ENCODE results near the gene SH3GL2. TPM values are rescaled to one million over a fixed set of nuclear protein-coding genes. Genes with fewer than 3 reads are reported as not detected.

The SH3GL2 gene
- polyA plus RNA-seq, 3 donors, result not detected

DNA sequence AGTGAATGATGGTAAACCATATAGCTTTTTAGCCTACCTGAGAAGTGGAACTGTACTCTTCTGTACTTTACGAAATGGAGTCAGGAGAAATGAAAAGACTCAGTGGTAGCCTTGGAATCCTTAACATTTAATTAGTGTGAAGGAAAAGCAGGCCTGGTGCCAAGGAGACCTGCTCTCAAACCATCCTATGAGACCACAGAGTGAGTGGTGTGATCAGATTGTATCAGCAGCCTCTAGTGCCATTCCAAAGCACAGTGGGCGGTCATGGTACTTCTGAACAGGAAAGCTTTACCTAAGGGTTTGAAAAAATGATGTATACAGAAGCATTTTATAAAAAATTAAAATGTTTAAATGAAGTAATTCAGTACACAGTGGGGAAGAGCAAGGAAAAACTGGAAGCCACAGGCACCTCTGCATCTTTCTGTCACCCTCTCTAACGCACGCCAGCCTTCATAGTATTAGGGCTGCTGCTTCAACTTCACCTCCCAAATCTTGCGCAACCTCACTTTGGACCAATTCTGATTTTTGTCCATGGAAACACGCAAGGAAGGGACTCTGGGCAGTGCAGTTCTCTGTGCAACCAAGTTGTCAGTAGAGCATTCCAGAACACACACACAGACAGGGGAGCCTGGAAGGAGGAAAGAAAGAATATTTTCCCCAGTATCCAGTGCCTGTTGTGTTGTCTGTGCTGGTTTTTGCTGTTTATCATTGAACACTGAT lies 203.7 kb downstream of the SH3GL2 start:
- no peaks in the 10 kb centered on the region for H3K4me1 Mint-ChIP-seq
- H3K4me1 ChIP-seq (ENCODE audit: control insufficient read depth in 1 of 2, insufficient read depth in 2 of 2, low read length in 2 of 2), result no peaks in the 10 kb centered on the region
- no peaks in the 10 kb centered on the region for H3K36me3 ChIP-seq (replicated peaks in 1 of 2; ENCODE audit: control insufficient read depth in 1 of 2, insufficient read depth in 2 of 2, low read length in 2 of 2)
- no peaks in the 10 kb centered on the region for H3K9me3 ChIP-seq (replicated peaks in 1 of 2; ENCODE audit: control insufficient read depth in 1 of 2, insufficient read depth in 1 of 2, low read length in 2 of 2)
- H3K4me3 Mint-ChIP-seq, result no peak overlapping the region
- no peak overlapping the region for H3K27ac Mint-ChIP-seq
- no peaks in the 10 kb centered on the region for H3K79me2 ChIP-seq (ENCODE audit: insufficient read depth, low read length)
- H3K27me3 Mint-ChIP-seq (ENCODE audit: low read depth in 3 of 3), result peaks cover 0 to 4% (median 2%) of the 10 kb centered on the region in 3 donors
- H4K20me1 ChIP-seq (ENCODE audit: insufficient read depth, low read length), result no peaks in the 10 kb centered on the region
- WGBS (ENCODE audit: insufficient coverage), result 83% methylated on average over 1 of the region's 6 CpGs
- intact Hi-C loops (cut with micrococcal nuclease), result no loop called here
- H3K27ac ChIP-seq (ENCODE audit: low read depth in 1 of 2, low read length in 2 of 2), result no peak overlapping the region
- H3K36me3 Mint-ChIP-seq, result no peaks in the 10 kb centered on the region
- H3K27me3 ChIP-seq (ENCODE audit: control insufficient read depth in 2 of 2, insufficient read depth in 2 of 2, low read length in 2 of 2), result no peaks in the 10 kb centered on the region
- H3K9ac ChIP-seq (ENCODE audit: insufficient read depth, low read length, poor library complexity, severe bottlenecking), result no peak overlapping the region
- H3K9me3 Mint-ChIP-seq, result peaks cover 0 to 4% (median 2%) of the 10 kb centered on the region in 7 donors
- H3K4me3 ChIP-seq (replicated peaks in 1 of 3; ENCODE audit: low read depth in 2 of 3, low read length in 3 of 3), result no peak overlapping the region
- TF ChIP-seq, protein P1, sequence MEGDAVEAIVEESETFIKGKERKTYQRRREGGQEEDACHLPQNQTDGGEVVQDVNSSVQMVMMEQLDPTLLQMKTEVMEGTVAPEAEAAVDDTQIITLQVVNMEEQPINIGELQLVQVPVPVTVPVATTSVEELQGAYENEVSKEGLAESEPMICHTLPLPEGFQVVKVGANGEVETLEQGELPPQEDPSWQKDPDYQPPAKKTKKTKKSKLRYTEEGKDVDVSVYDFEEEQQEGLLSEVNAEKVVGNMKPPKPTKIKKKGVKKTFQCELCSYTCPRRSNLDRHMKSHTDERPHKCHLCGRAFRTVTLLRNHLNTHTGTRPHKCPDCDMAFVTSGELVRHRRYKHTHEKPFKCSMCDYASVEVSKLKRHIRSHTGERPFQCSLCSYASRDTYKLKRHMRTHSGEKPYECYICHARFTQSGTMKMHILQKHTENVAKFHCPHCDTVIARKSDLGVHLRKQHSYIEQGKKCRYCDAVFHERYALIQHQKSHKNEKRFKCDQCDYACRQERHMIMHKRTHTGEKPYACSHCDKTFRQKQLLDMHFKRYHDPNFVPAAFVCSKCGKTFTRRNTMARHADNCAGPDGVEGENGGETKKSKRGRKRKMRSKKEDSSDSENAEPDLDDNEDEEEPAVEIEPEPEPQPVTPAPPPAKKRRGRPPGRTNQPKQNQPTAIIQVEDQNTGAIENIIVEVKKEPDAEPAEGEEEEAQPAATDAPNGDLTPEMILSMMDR (IDR thresholded peaks at IDR 0.05), result no peak
- no peak overlapping the region for H3K4me2 ChIP-seq (replicated peaks; ENCODE audit: extremely low read depth, low read length, poor library complexity, severe bottlenecking)
- H2AFZ ChIP-seq (ENCODE audit: insufficient read depth, low read depth, low read length, poor library complexity, severe bottlenecking), result no peak overlapping the region
- DNase-seq, result no peak

GRCh38 chr9:17783227-17783626 lies 204.4 kb downstream of the SH3GL2 start:
- intact Hi-C loops (cut with micrococcal nuclease), result no loop called here
- Histone ChIP-seq H3K4me1 (ENCODE audit: control insufficient read depth in 1 of 2, insufficient read depth in 2 of 2, low read length in 2 of 2) (no peaks in the 10 kb centered on the region), H4K20me1 (ENCODE audit: insufficient read depth, low read length) (no peaks in the 10 kb centered on the region), H3K27ac (ENCODE audit: low read depth in 1 of 2, low read length in 2 of 2) (no peak overlapping the region), H3K4me3 (replicated peaks in 1 of 3; ENCODE audit: low read depth in 2 of 3, low read length in 3 of 3) (no peak overlapping the region), H3K4me2 (replicated peaks; ENCODE audit: extremely low read depth, low read length, poor library complexity, severe bottlenecking) (no peak overlapping the region), H3K36me3 (replicated peaks in 1 of 2; ENCODE audit: control insufficient read depth in 1 of 2, insufficient read depth in 2 of 2, low read length in 2 of 2) (no peaks in the 10 kb centered on the region), H3K9me3 (replicated peaks in 1 of 2; ENCODE audit: control insufficient read depth in 1 of 2, insufficient read depth in 1 of 2, low read length in 2 of 2) (no peaks in the 10 kb centered on the region), H3K79me2 (ENCODE audit: insufficient read depth, low read length) (no peaks in the 10 kb centered on the region), H3K27me3 (ENCODE audit: control insufficient read depth in 2 of 2, insufficient read depth in 2 of 2, low read length in 2 of 2) (no peaks in the 10 kb centered on the region), H2AFZ (ENCODE audit: insufficient read depth, low read depth, low read length, poor library complexity, severe bottlenecking) (no peak overlapping the region), H3K9ac (ENCODE audit: insufficient read depth, low read length, poor library complexity, severe bottlenecking) (no peak overlapping the region)
- no peak overlapping the region for H3K27ac Mint-ChIP-seq
- DNase-seq, result no peak
- TF ChIP-seq, protein P1 (IDR thresholded peaks at IDR 0.05), result no peak
- 40% methylated on average over 1 of the region's 1 CpG for WGBS (ENCODE audit: insufficient coverage)
- no peak overlapping the region for H3K4me3 Mint-ChIP-seq
- H3K4me1 Mint-ChIP-seq, result no peaks in the 10 kb centered on the region
- H3K9me3 Mint-ChIP-seq, result peaks cover 0 to 3% (median 2%) of the 10 kb centered on the region in 7 donors
- peaks cover under 1 to 4% (median 2%) of the 10 kb centered on the region in 3 donors for H3K27me3 Mint-ChIP-seq (ENCODE audit: low read depth in 3 of 3)
- H3K36me3 Mint-ChIP-seq, result no peaks in the 10 kb centered on the region
